CMK (cell line): ENCODE data around the gene PGM1.

Experiments
- DNase-seq: peaks from one replicate; pipeline ENCODE4 v3.0.0-alpha.2; 2010; ENCODE audit warnings: low read depth

PGM1 gene

DNA sequence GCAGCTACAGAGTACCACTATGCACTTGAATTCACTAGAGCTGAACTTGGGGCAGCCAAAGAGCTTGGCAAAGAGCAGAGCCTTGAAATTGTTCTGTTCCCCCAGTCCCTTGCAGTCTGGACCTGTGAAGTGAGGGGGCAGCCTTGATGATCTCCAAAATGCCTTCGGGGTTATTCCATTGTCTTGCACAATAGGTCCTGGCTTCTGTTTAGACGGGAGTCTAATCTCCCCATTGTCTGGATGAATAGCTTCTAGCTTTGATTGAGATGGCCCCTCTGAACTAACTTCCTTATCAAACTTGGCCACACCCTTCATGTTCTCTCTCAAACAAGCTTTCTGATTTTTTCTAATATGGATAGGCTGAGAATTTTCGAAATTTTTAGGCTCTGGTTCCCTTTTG lies 72.6 kb downstream of the PGM1 start:
- DNase-seq: no peak

DNA sequence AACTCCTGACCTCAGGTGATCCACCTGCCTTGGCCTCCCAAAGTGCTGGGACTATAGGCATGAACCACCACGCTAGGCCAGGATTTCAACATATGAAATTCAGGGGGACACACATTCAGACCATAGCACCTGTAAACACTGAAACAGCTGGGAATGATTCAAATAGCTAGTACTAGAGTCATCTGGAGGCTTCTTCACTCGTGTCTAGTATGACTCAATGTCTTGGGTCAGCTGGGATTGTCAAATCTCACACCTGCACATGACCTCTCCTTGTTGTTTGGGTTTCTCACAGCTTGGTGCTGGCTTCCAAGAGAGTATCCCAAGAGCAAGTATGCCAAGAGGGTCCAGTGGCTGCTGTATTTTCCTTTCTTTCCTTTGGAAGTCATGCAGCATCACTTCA lies 75.1 kb downstream of the PGM1 start:
- no peak for DNase-seq

DNA sequence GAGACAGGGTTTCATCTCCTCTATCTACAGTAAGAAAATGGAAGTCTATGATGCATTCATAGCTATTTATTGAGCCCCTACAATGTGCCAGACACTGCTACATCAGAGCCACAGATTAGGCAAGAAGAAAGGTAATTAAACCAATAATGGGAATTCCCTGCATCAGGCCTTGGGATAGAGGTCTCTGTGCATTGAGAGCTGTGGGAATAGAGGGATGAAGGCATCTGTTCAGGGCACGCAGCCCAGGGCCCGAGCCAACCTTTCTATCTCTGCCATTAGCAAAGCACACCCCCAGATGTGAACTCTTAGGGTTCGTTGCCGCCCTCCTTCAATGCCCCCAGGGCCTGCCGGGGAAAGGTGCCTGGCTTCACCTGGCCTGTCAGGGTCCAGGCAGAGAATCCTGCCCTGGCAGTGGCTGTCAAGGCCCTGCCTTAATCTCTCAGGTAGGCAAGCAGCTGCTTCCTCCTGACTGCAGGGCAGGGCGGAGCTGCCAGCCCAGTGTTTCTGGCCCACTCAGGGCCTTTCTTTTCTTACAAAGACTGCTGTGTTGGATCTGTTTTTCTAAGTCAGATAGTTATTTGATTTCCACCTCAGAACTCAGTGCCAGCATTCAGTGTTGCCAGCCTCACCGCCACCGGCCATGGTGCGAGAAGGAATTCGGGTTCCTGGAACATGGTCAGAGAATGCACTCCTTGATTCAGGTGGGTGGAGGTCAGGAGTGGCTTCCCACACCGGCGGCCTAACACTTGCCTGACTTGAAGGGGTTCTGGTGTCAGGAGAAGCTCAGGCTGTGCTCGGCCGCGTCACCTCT lies 76.1 kb downstream of the PGM1 start:
- DNase-seq: no peak

DNA sequence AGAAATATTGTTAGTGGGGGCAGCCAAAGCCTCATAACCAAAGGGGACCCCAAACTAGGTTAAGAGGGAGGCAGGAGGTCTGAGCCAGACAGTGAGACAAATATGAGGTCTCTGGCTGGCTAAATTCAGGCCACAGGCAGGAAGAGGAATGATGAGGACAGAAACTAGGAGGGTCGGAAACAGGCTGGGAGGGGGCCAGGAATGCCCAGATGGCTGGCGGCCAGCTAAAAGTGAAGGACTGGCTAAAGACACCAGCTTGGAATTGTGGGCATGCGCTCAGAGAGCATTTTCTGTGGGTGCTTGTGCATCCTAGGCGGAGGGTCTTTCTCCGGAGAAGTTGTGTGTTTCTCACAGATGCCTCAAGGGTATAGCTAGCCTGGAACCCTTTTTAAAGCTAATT lies 77.0 kb downstream of the PGM1 start:
- DNase-seq: no peak

DNA sequence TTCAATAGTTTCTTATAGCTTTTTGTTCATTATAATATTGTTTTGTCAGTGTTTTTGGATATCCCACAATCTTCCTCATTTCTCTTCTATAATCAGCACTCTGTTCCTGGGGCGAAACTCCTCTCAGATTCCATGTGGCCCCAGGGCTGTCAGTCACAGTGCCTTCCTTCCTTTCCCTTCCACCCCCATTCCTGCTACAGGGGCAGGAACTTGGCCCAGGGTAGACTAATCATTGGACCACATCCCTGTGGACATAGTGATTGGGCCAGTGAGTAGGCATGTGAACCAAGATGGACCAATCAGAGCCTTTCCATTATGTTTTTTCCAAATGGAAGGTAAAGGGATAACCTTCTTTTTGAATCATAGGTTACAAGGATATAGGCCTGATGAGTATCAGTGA lies 78.3 kb downstream of the PGM1 start:
- DNase-seq: no peak

DNA sequence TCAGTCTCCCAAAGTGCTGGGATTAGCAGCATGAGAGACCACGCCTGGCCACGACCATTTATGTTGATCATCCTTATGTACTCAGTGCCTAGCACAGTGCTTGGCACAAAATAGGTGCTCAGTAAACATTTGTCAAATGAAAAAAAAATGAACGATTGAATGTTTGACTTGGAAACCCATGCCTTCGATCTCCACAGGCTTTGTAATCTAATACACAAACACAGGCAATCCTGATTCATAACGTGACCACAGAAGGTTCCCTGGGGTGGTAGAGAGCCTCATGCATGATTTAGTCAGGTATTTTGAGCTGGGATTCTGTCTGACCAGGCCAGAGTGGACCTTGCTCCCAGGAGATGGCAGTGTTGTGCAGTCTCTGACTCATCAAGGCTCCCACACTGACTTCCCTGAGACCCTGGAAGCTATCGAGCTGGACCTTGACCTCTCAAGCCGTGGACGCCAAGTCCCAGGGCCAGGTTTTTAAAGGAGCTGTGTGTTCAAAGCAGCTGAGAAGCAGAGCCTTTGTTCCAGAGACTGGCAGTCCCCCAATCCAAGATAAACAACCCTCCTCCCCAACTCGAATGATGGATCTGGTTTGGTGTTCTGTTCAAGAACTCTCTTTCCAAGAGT lies 81.1 kb downstream of the PGM1 start:
- DNase-seq: no peak

DNA sequence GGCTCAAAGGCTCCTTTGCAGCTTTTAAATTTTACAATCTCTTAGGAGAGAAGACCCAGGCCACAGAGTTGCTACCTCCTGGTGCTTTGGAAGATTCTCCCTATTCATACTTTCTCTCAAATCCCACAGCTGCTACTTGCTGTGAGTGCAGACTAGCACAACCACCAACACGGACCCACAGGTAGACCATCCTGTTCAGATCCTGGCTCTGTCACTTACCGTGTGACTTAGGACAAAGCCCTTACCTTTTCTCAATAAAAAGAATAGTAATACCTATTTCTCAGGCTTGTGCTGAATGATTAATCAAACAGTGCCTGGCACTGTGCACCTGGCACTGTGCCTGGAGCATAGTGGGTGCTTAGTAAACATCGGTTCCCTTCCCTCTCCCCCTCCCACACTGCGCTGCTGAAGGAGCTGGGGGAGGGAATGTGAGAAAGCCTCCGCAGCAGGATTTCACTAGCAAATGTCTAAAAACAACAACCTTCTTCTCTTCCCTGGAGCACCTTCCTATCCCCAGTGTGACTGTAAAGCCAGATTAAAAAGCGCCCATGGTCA lies 81.7 kb downstream of the PGM1 start:
- DNase-seq: no peak

DNA sequence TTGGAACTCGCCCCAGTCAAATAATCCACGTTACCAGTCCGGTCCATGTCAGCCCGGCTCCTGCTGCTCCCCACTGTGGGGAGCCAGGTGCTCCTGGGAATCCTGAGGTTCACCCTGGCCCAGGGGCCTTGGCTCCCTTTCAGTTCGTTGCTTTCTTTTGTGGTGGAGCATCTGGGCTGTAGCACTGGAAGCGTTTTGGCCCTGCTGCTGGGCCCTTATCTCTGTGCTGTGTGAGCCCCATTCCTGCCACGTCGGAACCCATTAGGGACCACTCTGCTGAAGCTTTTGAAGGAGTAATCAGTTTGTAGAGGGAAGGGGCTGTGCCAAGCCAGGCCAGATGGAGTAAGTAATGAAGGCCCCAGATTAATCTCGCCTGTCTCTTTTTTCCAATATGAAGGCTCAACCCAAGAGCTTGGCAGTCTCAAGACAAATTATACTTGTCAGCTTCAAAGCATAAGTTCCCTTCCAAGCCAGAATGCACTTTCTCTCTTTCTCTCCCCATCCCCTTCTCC lies 82.3 kb downstream of the PGM1 start:
- DNase-seq: no peak

DNA sequence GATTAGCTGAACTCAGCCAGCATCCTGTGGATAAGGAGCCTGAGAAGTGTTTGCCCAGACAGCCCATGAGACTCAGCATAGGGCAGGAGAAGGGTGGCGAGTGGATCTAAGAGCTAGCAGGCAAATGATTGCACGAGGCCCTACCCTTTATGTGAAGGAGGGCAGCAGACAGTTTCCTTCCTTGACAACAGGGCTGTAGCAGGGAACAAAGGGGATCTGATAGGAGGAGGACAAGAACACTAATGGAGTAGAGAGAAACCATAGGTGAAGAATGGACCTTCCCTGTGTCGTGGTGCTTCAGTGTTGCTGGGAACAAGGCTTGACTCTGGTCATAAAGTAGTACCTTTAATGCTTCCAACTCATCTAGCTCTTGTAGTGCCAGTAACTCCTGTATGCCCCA lies 84.3 kb downstream of the PGM1 start:
- no peak for DNase-seq

DNA sequence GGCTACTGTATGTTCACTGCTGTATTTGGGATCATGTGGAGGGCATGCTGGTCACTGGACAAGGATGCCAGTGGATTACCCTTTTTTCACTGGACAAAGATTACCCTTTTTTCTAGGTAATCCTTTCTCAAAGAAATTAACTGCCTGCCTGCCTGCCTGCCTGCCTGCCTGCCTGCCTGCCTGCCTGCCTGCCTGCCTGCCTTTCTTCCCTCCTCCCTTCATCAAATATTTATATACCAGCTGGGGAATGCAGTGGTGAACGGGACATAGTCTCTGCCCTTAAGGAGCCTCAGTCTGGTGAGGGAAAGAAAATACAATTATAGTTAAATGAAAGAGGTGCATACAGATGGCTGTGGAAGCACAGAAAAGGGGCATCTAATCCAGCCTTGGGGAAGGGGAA lies 85.0 kb downstream of the PGM1 start:
- DNase-seq: no peak

DNA sequence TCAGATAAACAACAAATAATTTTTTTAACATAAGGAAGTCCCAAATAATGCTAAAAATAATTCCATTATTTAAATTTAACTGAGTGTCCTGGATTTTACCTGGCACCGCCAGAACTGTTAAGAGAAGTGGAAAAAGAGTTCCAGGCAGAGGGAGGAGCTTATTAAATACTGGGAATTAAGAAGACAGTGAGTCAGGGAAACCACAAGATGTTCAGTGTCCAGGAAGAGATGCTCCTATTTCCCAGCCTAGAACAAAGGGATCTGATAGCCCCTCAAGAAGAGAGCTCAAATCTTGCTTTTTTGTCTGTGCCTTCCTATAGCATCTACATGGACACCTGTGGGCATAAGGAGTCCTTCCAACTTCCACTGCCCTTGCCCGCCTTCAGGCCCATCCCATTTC lies 85.9 kb downstream of the PGM1 start:
- DNase-seq: no peak

DNA sequence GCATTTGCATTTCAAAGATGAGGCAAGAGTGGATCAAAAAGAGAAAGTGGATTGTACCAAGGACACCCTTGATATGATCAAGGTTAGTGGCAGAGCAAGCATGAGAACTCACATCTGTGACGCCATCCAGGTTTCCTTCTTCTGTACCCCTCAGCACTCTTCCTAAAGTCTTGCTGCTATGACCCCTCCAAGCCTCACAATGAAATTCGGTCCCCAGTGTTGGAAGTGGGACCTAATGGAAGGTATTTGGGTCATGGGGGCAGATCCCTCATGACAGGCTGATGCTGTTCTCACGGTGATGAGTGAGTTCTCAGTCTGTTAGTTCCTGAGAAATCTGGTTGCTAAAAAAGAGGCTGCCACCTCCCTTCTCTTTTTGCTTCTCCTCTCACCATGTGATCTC lies 86.4 kb downstream of the PGM1 start:
- DNase-seq: no peak

DNA sequence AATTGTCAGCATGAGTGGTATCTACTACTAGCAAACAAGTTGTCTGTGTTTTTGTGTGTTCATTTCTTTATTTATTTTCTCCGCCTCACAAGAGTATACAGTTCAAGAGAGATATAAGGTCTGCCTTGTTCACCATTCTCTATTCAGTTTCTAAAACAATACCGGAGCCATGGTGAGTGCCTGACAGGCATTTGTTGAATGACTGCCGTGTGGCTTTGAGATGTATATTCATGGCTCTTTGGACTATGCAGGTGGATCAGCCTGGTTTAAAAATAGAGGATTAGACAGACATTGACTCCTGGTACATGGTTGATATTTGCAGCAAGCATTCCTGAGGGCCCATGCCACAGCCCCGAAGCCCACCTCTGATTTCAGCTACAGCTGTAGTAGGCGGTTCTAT lies 89.7 kb downstream of the PGM1 start:
- no peak for DNase-seq

DNA sequence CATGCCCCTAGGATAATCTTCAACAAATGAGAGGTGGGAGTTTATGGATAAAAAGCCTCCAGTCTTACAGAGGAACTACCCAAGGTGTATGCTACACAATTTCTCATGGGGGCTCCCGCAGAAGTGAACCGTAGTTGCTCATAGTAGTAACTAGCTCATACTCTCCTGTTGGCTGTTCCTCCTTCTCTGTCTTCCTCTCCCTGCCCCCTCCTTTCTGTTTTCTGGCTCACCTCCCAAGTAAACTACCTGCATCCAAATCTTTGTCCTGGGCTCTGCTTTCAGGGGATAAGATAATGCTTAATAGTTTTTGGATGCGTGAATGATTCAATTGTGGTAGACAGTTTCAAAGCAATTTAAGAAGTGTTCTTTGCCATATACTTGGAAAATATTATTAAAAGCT lies 90.5 kb downstream of the PGM1 start:
- no peak for DNase-seq

DNA sequence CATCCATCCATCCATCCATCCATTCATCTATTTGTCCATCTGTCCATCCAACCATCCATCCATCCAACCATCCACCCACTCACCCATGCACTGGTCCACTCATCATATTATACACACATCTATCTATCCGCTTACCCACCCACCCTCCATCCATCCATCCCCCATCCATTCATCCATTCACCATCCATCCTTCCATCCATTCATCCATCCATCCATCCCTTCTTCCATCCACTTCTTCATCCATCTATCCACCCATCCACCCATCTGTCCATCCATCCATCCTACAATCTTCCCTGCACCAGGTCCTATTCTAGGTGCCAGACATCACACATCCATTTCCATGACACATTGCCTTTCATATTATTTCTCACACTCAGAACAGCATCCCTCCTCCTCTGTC lies 93.5 kb downstream of the PGM1 start:
- DNase-seq: no peak

DNA sequence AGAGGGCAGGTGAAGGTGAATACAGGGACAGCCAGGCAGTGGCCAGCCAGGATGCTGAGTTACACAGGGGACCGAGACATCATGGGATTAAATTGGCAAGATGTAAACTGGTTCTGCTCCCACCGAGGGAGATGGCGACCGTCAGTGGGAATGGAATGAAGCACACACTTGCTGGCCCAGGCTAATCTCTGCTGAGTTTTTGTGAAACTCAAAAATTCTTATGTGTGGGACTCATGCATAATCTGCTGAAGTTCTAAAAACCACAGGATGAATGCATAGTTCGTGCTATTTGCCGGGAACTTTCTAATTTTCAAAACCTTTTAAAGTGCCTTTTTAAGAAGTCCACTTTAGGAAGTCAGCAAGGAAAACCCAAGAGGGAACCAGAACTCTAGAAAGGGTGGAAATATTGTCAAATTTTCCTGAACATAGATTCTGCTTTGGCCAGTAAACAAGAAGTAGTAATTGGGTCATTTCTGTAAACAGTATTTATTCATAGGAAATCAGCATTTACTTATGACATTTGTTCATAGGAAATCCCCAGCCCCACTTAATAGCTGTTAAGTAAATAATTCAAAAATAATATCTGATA lies 95.2 kb downstream of the PGM1 start:
- no peak for DNase-seq

DNA sequence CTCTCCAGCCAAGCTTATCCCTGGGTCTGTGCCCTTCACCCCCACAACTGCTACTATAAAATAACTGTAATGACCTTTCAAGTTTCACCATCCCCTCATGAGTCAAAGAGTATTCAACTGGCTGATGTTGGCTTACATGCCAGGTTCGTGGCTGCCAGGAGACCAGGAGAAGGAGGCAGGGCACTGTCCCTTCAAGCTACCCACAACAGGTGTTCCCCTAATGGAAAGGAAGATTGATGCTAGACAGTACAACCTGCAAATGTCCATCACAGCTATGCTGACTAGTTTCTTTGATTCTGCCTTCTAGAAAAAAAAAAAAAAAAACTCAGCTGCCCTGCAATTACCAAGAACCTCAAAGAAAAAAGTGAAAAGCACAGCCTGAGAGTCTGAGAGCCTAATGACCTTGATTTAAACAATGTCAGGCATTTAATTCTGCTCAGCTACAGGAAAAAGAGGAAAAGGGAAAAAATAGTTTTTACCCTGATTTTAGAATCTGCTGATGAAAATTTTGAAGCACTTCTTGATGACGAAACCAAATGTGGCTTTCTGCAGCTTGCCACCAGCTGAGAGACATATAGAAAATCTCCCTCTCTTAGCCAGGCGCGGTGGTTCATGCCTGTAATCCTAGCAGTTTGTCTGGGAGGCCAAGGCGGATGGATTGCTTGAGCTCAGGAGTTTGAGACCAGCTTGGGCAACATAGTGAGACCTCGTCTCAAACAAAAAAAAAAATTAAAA lies 97.9 kb downstream of the PGM1 start:
- no peak for DNase-seq

DNA sequence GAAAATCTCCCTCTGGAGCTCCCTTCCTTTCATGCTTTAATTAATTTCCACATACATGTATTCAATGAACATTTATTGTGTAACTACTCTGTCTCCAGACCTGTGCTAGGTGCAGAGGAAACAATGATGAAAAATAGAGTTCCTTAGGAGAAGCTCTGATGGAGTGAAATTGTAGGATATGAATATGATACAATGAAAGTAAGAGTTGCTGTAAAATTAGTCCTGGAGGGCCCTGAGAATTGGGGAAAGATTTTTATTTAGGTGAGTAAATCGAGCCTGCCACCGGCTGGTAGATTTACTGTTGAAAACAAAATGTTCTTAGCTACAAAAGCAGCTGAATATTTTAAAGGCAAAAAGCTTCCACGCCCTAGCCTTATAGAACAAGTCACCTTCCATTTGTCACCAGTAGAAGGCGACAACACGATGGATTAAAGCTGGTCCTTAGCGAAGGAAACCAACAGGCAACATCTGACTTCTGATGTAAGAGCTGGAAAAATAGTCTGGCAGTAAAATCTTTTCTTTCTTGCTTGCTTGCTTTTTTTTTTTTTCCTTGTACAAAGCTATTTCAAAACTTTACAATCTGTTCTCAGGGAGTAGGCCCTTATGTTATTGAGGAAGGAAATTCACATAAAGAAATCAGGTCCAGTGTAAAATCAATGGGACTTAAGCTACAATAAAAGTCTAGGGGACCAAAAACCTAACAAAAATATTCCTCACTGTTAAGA lies 98.7 kb downstream of the PGM1 start:
- DNase-seq: peak; percentile 40

DNA sequence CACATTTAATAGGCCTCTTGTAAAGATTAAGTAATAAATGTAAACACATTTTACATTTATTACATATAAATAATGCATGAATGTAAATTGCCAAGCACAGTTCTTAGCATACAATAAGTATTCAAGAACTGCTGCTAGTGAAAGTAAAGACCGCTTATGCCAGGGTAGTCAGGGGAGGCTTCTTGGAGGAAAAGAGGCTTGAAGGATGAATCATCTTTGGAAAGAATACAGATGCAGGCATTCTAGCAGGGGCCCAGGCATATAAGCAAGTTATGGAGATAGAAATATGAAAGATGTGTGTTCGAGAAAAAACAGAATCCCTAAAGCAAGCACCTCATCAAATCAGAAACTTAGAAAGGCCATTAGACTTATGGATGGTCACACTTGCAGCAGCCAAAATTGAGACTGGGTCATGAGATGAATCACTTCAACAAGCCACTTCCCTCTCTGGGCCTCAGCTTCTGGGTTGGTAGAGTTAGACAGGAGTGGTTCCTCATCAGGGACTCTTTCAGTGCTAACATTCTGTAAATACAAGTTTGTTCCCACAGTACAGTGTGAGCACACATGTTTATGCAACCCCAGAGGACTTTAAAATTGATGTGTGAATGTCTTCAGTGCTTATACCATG lies 100.8 kb downstream of the PGM1 start:
- no peak for DNase-seq

DNA sequence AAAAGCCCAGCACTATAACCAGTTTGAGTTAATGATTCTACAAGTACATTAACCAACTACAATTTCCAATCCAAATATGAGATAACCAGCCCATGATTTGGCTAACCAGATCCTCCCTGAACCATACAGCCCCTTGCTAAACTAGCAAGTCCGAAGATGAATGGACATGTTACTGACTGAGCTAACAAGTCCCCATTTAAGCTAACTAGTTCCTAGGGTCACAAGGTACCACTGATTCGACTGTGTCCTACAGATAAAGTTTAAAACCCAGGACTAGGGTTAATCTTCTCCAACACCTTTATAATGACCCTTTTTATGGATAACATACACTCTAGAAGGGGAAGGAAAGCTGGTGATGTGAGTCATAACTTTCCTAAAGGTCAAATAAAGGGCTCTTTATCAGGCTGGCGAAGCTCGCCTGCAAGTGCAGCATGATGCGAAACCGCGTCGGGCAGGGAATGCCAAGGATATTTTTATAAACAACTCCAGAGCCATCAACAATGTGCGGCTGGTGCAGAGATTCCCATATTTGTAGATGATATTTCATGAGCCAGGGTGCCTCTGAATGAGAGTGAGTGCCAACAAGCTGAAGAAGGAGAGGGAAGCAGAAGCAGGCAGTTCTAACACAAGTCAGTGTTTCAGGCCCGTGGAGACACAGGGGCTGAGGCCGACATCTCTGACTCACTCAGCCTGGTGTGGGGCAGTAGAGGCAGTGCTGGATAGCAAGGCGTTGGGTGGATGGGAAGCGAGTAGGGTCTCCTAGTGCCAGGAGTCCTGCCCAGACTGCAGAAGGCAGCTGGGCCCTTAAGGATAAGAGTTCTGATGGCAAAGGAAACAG lies 105.0 kb downstream of the PGM1 start:
- DNase-seq: no peak
